Esophagus muscularis mucosa (tissue), 4 donors: Measurements from ENCODE around the gene PDZRN3.

Source experiments
- CTCF ChIP-seq, 3 experiments: fragments of 200-600 bp in 2 of 3; fragments of 450-650 bp in 1 of 3; sonication (generic) in 2 of 3; IDR thresholded peaks; one replicate each; pipeline ENCODE4 v1.5.1; 2017 to 2019; ENCODE audit warnings: antibody characterized with exemption in 3 of 3, mild to moderate bottlenecking in 2 of 3, moderate library complexity in 1 of 3
- EP300 ChIP-seq: sonication (generic); formaldehyde crosslinking; IDR thresholded peaks from one replicate; pipeline ENCODE4 v1.6.1; 2017; ENCODE audit warnings: antibody characterized with exemption
- POLR2A ChIP-seq: fragments of 450-650 bp; IDR thresholded peaks from one replicate; pipeline ENCODE4 v1.6.1; 2017; ENCODE audit warnings: antibody characterized with exemption, moderate library complexity, mild to moderate bottlenecking, low read depth
- POLR2AphosphoS5 ChIP-seq, 2 donors: sonication (generic); formaldehyde crosslinking; IDR thresholded peaks; one replicate each; pipeline ENCODE4 v1.6.1; 2017; ENCODE audit warnings: antibody characterized with exemption in 2 of 2

DNA sequence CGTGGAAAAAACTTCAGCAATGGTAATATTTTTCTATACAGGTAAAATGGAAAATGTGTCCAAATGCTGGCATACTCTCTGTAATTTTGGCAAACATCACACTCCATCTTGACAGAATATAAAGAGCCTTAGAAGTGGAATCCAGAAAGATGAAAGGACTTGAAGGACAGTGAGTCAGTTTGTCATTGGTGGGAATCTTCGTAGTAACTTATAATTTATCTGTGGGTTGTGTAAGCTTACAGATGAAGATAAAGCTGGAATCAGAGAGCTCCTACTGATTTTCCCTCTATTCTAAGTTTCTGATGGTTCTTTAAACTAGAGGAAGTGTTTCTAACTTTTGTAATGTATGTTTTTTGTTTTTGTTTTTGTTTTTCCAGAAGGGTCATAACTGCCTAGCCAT, 8.7 kb upstream of the PDZRN3 start:
- TF ChIP-seq CTCF (IDR thresholded peaks at IDR 0.05) (no peak), POLR2A (no peak), EP300 (no peak), POLR2AphosphoS5 (IDR thresholded peaks at IDR 0.05) (no peak)
